K562 (cell line): ENCODE results near the gene RFNG. TPM values are rescaled to one million over a fixed set of nuclear protein-coding genes. Genes with fewer than 3 reads are reported as not detected.
A peak's percentile ranks its signal among the peaks of the same experiment; 100 is the strongest.

Source experiments
- ATAC-seq: fragments of 200-7000 bp; cut with Tn5 transposase; 3 replicates; pipeline ENCODE4 v1.9.1; 2020; ENCODE audit warnings: moderate library complexity
- BruUV-seq: library from RNA; stranded (reverse); fragments of 400-500 nt; replicated peaks from 2 replicates; lab custom pipeline; 2021; lab: Mats Ljungman, UMichigan
- CTCF ChIA-PET: fragments of 300-600 bp; formaldehyde crosslinking; extraction: SDS; loops from one replicate; lab custom pipeline; 2021; ENCODE audit warnings: low intra/inter-chr PET ratio; lab: Yijun Ruan, JAX
- POLR2A ChIA-PET: fragments of 300-600, 350-650 bp; sonication (Branson Sonifier 250); formaldehyde crosslinking; extraction: SDS; loops from one replicate; lab custom pipeline; 2021; ENCODE audit warnings: antibody characterized with exemption, inconsistent platforms; lab: Yijun Ruan, JAX
- DNase-seq, 4 experiments: peaks; one replicate each; pipeline versions ENCODE4 v3.0.0 to v3.0.0-alpha.2; 2011 to 2018; ENCODE audit warnings: low spot score in 3 of 4, mixed read lengths in 3 of 4; ENCODE audit errors: extremely low read depth in 1 of 4
- FAIRE-seq: peaks from 2 replicates; lab custom pipeline; 2011; peaks lifted over from hg19 to GRCh38; lab: Jason Lieb, UNC
- H2AFZ ChIP-seq: 2 replicates; pipeline ENCODE4 v1.6.0; 2011; ENCODE audit warnings: low read depth, low read length, control low read depth, inconsistent platforms
- H3K27ac ChIP-seq: fragments of 200-600 bp; 3 replicates; pipeline ENCODE4 v1.8.0; 2011; ENCODE audit warnings: low read depth, mild to moderate bottlenecking, control low read depth, inconsistent platforms, low read length, moderate library complexity, mixed read lengths; ENCODE audit errors: extremely low read depth
- H3K27me3 ChIP-seq, 2 experiments: fragments of 300-600 bp in 1 of 2; 2 replicates in 1 of 2; 3 replicates in 1 of 2; pipeline versions ENCODE4 v1.6.0 to v1.8.0; 2011; ENCODE audit warnings: inconsistent platforms in 2 of 2, low read length in 2 of 2, mild to moderate bottlenecking in 1 of 2, mixed read lengths in 1 of 2, moderate library complexity in 1 of 2; ENCODE audit not compliant: control insufficient read depth in 2 of 2, insufficient read depth in 2 of 2
- H3K36me3 ChIP-seq: fragments of 300-600 bp; 3 replicates; pipeline ENCODE4 v1.8.0; 2011; ENCODE audit warnings: mild to moderate bottlenecking, low read length, inconsistent platforms; ENCODE audit not compliant: control insufficient read depth, insufficient read depth
- H3K4me1 ChIP-seq, 2 experiments: fragments of 200-600 bp in 1 of 2; replicated peaks in 1 of 2; 2 replicates in 1 of 2; 3 replicates in 1 of 2; pipeline versions ENCODE4 v1.5.1 to v1.8.0; 2011; ENCODE audit warnings: inconsistent platforms in 2 of 2, low read length in 2 of 2, mild to moderate bottlenecking in 1 of 2, mixed read lengths in 1 of 2, moderate library complexity in 1 of 2; ENCODE audit not compliant: control insufficient read depth in 2 of 2, insufficient read depth in 2 of 2
- H3K4me2 ChIP-seq: 2 replicates; pipeline ENCODE4 v1.6.1; 2011; ENCODE audit warnings: low read length, control low read depth, inconsistent platforms, mixed read lengths; ENCODE audit not compliant: insufficient read depth
- H3K4me3 ChIP-seq: fragments of 200-600 bp; sonication (generic), shearing (Covaris generic); 2 replicates; pipeline ENCODE4 v1.5.1; 2016; ENCODE audit warnings: control low read depth, inconsistent platforms
- H3K79me2 ChIP-seq: fragments of 200-600 bp; 3 replicates; pipeline ENCODE4 v1.8.0; 2011; ENCODE audit warnings: low read length, inconsistent platforms; ENCODE audit not compliant: control insufficient read depth, insufficient read depth
- H3K9ac ChIP-seq, 2 experiments: 2 replicates each; pipeline versions ENCODE4 v1.6.0 to v1.6.1; 2011; ENCODE audit warnings: low read depth in 2 of 2, low read length in 2 of 2, control low read depth in 1 of 2, inconsistent platforms in 1 of 2, mild to moderate bottlenecking in 1 of 2, mixed read lengths in 1 of 2; ENCODE audit not compliant: insufficient read depth in 1 of 2
- H3K9me1 ChIP-seq: one replicate; pipeline ENCODE4 v1.6.0; 2011; ENCODE audit warnings: inconsistent platforms, mild to moderate bottlenecking, low read length, moderate library complexity; ENCODE audit not compliant: control insufficient read depth, insufficient read depth
- H3K9me3 ChIP-seq: replicated peaks from 2 replicates; pipeline ENCODE4 v1.5.1; 2011; ENCODE audit warnings: low read depth, low read length, inconsistent platforms; ENCODE audit not compliant: control insufficient read depth, insufficient read depth
- H4K20me1 ChIP-seq: replicated peaks from 2 replicates; pipeline ENCODE4 v1.6.1; 2011; ENCODE audit warnings: low read length, inconsistent platforms, mixed read lengths; ENCODE audit not compliant: control insufficient read depth, insufficient read depth
- MIER1 ChIP-seq: fragments of 450-650 bp; IDR thresholded peaks from 2 replicates; pipeline ENCODE4 v1.6.1; 2016; ENCODE audit warnings: antibody characterized with exemption, mild to moderate bottlenecking, low read depth
- NONO ChIP-seq, 2 experiments: fragments of 200-400 bp in 1 of 2; fragments of 450-650 bp in 1 of 2; formaldehyde crosslinking in 1 of 2; IDR thresholded peaks; 2 replicates each; pipeline ENCODE4 v1.6.1; 2017; ENCODE audit warnings: low read depth in 2 of 2, mild to moderate bottlenecking in 2 of 2, moderate library complexity in 2 of 2, low read length in 1 of 2
- WGBS: fragments of 100-300 bp; shearing (Covaris generic); methylation state at CpG from one replicate; pipeline ENCODE4 v1.1.6; 2016; ENCODE audit warnings: low coverage, mixed read lengths; ENCODE audit not compliant: insufficient coverage; ENCODE audit errors: missing lambda C conversion rate; 5-methylcytosine and 5-hydroxymethylcytosine counted together
- in situ Hi-C: fragments of 300-500 bp; cut with MboI; formaldehyde crosslinking; loops from 4 replicates; pipeline ENCODE4 v1.15.0; 2018; ENCODE audit warnings: inconsistent platforms, mixed read lengths
- intact Hi-C: fragments of 100-400 bp; cut with micrococcal nuclease; formaldehyde crosslinking; loops from 2 replicates; pipeline ENCODE4 v1.14.2; 2022
- polyA plus RNA-seq, 8 experiments: library from polyadenylated mRNA; depleted of rRNA in 4 of 8; stranded (reverse) in 5 of 8; unstranded in 3 of 8; fragments of >200 nt; fragmentation: Nextera tagmentation in 2 of 8; fragmentation: Illumina TruSeq in 1 of 8; extraction: Ambion mirVana in 2 of 8; extraction: Trizol in 1 of 8; gene quantifications; 2 replicates each; pipeline versions ENCODE4 v1.2.1 to v1.2.3, GENCODE V29; 2011 to 2014; ENCODE audit warnings: inconsistent platforms in 1 of 8, missing spikeins in 1 of 8
- total RNA-seq, 7 experiments: library from RNA; depleted of rRNA in 6 of 7; stranded (reverse); fragments of >200 nt in 6 of 7; fragmentation: Illumina TruSeq in 2 of 7; extraction: Trizol in 2 of 7; gene quantifications; 2 replicates each; pipeline versions ENCODE4 v1.2.1 to v1.2.3, GENCODE V29; 2011 to 2021; ENCODE audit warnings: low replicate concordance in 1 of 7
- TF ChIP-seq, protein P1 (sequence below), 2 experiments: fragments of 450-650 bp; conservative IDR thresholded peaks; 2 replicates each; pipeline ENCODE4 v1.6.1; 2017; ENCODE audit warnings: mild to moderate bottlenecking in 2 of 2, moderate library complexity in 2 of 2
- TF ChIP-seq, protein P2 (sequence below): fragments of 200-600 bp; sonication (generic); IDR thresholded peaks from one replicate; pipeline ENCODE4 v1.6.1; 2012; ENCODE audit warnings: mild to moderate bottlenecking, low read depth, low read length, inconsistent platforms

The RFNG gene
- total and polyA plus RNA-seq, 9 of the 15 experiments (the other 6 are each of a cell fraction or from before 2014, with no cell fraction given): 0.32 to 32.8 (median 9.5) TPM

DNA sequence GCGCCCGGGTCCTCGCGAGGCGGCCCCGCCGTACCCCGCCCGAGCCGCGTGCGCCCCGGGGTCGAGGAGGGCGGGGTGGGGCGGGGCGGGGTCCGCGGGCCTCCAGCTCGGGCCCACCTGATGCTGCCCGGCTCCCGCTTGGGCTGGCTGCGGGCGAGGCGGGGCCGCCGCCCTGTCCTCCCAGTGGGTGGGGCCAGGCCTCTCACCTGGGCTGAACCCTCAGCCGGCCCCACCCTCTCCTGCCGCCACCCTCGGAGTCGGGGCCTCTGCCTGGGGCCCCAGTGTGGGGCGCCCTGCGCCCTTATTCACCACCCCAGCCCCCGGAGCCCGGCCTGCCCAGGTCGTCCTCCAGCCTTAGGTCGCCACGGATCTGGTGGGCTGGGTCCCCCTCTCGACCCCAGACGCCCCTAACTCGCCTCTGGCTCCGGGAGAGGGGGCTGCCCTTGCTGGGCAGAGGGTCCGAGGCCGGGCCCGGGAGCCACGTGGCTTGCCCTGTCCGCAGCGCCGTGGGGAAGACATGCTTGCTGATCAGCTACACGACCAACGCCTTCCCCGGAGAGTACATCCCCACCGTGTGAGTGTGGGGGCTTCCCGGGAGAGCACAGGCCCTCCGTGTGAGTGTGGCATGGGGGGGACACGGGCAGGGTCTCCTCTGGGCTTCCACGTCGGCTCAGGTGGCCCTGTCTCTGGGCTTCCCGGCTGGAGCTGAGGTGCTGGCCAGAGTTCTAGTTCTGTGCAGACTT lies 19.6 kb downstream of the RFNG start:
- Histone ChIP-seq H3K9me3 (no peaks in the 10 kb centered on the region), H3K9ac (peak overlapping the region; percentile 87 to 97), H3K4me1 (peaks cover 27 to 89% of the 10 kb centered on the region in 2 experiments), H3K36me3 (peaks cover 40% of the 10 kb centered on the region; the same call in 2 of the 3 replicates), H4K20me1 (peaks cover 18% of the 10 kb centered on the region; the same call in 1 of the 2 replicates), H3K27ac (peak overlapping the region; percentile 84), H3K79me2 (peaks cover 38% of the 10 kb centered on the region), H2AFZ (peak overlapping the region; percentile 81), H3K4me2 (peak overlapping the region; percentile 90), H3K9me1 (peaks cover 6% of the 10 kb centered on the region), H3K4me3 (peak overlapping the region; percentile 62), H3K27me3 (no peaks in the 10 kb centered on the region)
- ATAC-seq (peak; percentile 70), FAIRE-seq (peak; percentile 32), DNase-seq (peak; percentile 86 to 90 (median 88))
- intact Hi-C loops (loop anchor here (1.0 to 10.0 kb wide), 3 partner anchors 9 to 313 kb away; partner anchors contain the start of genes FASN and LRRC45), in situ Hi-C loops (loop anchor here (5.0 kb wide), 1 partner anchor 125 kb away; no protein-coding TSS in a partner anchor)
- ChIA-PET POLR2A (interaction anchor here (0.5 to 6.4 kb wide), 3 partner anchors 10 to 175 kb away, joined by 3 to 51 read pairs (median 4); partner anchors contain the start of genes CENPX and LRRC45), CTCF (interaction anchor here (2.4 kb wide), 1 partner anchor 122 kb away, joined by 27 read pairs; no protein-coding TSS in a partner anchor)
- WGBS: 1% methylated on average over 23 of the region's 59 CpGs
- BruUV-seq: no TSS peak
- TF ChIP-seq, protein P1, sequence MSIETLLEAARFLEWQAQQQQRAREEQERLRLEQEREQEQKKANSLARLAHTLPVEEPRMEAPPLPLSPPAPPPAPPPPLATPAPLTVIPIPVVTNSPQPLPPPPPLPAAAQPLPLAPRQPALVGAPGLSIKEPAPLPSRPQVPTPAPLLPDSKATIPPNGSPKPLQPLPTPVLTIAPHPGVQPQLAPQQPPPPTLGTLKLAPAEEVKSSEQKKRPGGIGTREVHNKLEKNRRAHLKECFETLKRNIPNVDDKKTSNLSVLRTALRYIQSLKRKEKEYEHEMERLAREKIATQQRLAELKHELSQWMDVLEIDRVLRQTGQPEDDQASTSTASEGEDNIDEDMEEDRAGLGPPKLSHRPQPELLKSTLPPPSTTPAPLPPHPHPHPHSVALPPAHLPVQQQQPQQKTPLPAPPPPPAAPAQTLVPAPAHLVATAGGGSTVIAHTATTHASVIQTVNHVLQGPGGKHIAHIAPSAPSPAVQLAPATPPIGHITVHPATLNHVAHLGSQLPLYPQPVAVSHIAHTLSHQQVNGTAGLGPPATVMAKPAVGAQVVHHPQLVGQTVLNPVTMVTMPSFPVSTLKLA (conservative IDR thresholded peaks at IDR 0.05): peak; percentile 92 to 94
- peak in 1 of 2 experiments; percentile 71; a peak in 1 of 4 replicates for TF ChIP-seq NONO (IDR thresholded peaks at IDR 0.05; ENCODE audit: low read depth in 2 of 2, low read length in 1 of 2)
- TF ChIP-seq, protein P2, sequence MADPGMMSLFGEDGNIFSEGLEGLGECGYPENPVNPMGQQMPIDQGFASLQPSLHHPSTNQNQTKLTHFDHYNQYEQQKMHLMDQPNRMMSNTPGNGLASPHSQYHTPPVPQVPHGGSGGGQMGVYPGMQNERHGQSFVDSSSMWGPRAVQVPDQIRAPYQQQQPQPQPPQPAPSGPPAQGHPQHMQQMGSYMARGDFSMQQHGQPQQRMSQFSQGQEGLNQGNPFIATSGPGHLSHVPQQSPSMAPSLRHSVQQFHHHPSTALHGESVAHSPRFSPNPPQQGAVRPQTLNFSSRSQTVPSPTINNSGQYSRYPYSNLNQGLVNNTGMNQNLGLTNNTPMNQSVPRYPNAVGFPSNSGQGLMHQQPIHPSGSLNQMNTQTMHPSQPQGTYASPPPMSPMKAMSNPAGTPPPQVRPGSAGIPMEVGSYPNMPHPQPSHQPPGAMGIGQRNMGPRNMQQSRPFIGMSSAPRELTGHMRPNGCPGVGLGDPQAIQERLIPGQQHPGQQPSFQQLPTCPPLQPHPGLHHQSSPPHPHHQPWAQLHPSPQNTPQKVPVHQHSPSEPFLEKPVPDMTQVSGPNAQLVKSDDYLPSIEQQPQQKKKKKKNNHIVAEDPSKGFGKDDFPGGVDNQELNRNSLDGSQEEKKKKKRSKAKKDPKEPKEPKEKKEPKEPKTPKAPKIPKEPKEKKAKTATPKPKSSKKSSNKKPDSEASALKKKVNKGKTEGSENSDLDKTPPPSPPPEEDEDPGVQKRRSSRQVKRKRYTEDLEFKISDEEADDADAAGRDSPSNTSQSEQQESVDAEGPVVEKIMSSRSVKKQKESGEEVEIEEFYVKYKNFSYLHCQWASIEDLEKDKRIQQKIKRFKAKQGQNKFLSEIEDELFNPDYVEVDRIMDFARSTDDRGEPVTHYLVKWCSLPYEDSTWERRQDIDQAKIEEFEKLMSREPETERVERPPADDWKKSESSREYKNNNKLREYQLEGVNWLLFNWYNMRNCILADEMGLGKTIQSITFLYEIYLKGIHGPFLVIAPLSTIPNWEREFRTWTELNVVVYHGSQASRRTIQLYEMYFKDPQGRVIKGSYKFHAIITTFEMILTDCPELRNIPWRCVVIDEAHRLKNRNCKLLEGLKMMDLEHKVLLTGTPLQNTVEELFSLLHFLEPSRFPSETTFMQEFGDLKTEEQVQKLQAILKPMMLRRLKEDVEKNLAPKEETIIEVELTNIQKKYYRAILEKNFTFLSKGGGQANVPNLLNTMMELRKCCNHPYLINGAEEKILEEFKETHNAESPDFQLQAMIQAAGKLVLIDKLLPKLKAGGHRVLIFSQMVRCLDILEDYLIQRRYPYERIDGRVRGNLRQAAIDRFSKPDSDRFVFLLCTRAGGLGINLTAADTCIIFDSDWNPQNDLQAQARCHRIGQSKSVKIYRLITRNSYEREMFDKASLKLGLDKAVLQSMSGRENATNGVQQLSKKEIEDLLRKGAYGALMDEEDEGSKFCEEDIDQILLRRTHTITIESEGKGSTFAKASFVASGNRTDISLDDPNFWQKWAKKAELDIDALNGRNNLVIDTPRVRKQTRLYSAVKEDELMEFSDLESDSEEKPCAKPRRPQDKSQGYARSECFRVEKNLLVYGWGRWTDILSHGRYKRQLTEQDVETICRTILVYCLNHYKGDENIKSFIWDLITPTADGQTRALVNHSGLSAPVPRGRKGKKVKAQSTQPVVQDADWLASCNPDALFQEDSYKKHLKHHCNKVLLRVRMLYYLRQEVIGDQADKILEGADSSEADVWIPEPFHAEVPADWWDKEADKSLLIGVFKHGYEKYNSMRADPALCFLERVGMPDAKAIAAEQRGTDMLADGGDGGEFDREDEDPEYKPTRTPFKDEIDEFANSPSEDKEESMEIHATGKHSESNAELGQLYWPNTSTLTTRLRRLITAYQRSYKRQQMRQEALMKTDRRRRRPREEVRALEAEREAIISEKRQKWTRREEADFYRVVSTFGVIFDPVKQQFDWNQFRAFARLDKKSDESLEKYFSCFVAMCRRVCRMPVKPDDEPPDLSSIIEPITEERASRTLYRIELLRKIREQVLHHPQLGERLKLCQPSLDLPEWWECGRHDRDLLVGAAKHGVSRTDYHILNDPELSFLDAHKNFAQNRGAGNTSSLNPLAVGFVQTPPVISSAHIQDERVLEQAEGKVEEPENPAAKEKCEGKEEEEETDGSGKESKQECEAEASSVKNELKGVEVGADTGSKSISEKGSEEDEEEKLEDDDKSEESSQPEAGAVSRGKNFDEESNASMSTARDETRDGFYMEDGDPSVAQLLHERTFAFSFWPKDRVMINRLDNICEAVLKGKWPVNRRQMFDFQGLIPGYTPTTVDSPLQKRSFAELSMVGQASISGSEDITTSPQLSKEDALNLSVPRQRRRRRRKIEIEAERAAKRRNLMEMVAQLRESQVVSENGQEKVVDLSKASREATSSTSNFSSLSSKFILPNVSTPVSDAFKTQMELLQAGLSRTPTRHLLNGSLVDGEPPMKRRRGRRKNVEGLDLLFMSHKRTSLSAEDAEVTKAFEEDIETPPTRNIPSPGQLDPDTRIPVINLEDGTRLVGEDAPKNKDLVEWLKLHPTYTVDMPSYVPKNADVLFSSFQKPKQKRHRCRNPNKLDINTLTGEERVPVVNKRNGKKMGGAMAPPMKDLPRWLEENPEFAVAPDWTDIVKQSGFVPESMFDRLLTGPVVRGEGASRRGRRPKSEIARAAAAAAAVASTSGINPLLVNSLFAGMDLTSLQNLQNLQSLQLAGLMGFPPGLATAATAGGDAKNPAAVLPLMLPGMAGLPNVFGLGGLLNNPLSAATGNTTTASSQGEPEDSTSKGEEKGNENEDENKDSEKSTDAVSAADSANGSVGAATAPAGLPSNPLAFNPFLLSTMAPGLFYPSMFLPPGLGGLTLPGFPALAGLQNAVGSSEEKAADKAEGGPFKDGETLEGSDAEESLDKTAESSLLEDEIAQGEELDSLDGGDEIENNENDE: no peak
- TF ChIP-seq MIER1: 0 out of 2 replicates have a peak, but pooled peaks have one; percentile 36
